Activated gamma-delta T cell treated with Interleukin-2 at 50 U/mL for 16 hours (primary cell): ENCODE measurements around the gene PHF2.
A peak's percentile ranks its signal among the peaks of the same experiment; 100 is the strongest.
"Not testable (repeated sequence)": the region's sequence is repeated elsewhere in the genome, so short reads cannot be mapped to it uniquely, and the experiment has no call there.

Experiments used
- DNase-seq: peaks from one replicate; pipeline ENCODE4 v3.0.0-alpha.2; 2020

PHF2 gene

DNA sequence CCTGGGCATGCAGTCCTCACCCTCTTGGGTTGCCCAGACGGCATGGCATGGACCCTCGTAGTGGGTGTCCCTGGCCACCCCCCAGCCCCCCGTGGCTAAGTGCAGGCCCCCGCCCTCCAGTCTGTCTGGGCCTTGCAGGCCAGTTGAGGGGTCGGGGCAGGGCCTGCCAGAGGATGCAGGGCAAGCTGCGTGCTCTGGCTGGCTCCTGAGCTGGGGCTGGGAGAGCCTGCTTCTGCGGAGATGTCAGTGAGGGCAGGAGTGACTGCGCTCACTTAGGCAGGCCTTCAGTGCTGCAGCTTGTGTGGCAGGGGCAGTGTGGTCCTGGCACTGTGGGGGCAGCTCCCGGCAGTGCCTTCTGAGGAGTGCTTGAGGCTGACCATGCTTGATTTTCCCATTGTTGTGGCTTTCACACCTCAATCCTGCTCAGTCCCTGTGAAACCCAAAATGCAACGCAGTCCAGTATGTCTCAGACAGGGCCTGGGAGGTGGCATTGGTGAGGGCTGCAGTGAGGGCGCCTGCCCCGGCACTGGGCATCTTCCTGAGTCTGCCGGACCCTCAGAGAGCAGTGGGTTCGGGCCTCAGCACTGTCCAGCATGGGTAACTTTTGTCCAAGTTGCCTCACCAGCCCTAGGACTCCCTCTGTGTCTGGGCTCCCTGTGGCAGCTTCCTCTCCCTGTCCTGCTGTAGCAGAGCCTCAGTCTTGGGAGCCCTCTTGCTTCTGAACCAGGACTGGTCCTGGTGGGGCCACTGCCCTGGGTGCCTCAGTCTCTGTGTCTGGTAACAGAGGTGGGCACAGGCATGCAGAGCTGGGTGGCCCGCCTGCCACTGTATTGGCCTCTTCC lies 93.0 kb downstream of the PHF2 start:
- DNase-seq = peak; percentile 3

DNA sequence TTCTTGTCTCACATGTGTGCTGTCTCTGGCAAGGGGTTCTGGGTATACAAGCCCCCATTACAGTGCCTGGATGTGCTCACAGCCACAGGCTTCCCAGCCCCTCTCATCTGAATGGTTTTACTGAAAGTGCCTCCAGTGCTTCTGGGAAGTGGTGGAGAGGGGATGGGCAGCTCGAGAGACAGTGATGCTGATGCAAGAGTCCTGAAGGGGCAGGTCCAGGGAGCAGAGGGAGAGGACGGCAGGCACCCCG lies 93.5 kb downstream of the PHF2 start:
- no peak for DNase-seq

DNA sequence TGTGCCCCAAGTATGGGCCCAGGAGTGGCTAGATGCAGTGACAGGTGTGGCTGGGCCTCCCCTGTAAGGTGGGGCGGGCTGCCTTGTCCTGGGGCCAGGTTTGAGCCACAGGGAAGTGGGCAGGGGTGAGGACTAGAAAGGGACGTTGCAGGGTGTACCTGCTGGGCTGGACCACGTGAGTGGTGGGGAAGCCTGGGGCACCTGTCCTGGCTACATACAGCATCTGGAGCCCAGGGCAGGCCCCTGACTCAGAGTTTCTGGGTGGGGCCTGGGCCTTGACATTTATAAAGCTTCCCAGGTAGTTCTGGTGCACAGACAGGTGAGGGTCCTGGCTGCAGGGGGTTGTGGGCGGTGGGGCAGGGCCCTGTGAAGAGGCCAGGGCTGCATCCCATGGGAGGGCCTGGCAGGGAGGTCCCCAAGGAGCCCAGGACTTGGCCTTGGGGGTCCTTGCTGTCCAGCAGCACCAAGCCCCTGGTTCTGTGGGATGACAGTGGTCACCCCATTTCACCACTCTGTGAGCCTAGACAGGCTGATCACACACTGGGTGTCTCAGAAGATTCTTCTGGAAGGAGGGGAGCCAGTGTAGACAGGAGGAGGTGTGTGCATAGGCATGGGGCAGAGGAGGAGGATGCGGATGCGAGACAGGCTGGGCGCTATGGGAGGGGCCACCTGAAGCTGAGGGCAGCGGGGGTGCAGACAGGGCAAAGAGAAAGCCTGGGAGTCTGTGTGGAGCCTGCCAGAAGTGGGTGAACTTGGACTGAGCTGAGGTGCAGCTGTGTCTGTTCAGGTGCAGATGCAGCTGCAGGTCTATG lies 94.0 kb downstream of the PHF2 start:
- DNase-seq = peak; percentile 2

DNA sequence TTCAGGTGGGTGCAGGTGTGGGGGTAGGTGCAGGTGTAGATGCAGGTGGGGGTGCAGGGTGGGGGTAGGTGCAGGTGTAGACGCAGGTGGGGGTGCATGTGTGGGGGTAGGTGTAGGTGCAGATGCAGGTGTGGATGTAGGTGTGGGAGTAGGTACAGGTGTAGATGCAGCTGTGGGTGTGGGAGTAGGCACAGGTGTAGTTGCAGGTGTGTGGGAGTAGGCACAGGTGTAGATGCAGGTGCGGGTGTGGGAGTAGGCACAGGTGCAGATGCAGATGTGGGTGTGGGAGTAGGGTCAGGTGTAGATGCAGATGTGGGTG lies 94.6 kb downstream of the PHF2 start:
- DNase-seq = no peak

DNA sequence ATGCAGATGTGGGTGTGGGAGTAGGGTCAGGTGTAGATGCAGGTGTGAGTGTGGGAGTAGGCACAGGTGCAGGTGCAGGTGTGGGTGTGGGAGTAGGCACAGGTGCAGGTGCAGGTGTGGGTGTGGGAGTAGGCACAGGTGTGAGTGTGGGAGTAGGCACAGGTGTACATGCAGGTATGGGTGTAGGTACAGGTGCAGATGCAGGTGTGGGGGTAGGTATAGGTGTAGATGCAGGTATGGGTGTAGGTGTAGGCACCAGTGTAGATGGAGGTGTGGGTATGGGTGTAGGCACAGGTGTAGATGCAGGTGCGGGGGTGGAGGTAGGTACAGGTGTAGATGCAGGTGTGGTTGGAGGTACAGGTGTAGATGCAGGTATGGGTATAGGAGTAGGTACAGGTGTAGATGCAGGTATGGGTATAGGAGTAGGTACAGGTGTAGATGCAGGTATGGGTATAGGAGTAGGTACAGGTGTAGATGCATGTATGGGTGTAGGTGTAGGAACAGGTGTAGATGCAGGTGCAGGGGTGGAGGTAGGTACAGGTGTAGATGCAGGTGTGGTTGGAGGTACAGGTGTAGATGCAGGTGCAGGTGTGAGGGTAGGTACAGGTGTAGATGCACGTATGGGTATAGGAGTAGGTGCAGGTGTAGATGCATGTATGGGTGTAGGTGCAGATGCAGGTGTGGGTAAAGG lies 96.1 kb downstream of the PHF2 start:
- not testable (repeated sequence) for DNase-seq

DNA sequence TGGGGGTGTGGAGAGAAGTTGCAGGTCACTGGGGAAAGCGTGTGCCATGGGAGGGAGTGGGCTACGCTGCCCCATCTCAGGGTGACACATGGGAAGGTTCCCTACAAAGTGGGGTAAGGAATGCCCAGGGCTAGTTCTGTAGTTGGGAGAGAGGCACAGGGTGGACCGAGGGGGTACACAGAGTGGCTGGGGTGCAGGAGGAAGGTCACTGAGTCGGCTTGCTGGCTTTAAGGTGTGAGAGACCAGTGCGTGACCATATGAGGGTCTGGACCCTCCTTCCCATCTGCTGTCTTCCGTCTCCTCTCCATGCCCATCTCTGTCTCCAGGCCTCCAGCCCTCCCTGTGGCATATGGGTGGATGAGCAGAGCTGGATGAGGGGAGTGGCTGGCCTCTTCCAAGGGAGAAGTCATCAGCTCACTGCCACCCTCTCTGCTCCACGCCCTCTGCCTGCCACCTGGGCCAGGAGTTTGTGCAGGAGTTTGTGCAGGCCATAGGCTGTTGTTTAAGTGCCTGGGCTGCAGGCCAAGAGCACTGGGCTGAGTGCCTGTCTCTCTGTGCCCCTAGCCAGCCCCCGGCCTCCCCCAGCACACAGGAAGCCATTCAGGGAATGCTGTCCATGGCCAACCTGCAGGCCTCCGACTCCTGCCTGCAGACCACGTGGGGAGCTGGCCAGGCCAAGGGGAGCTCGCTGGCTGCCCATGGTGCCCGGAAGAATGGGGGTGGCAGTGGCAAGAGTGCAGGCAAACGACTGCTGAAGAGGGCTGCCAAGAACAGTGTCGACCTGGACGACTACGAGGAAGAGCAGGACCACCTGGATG lies 96.8 kb downstream of the PHF2 start:
- DNase-seq = peak; percentile 2

DNA sequence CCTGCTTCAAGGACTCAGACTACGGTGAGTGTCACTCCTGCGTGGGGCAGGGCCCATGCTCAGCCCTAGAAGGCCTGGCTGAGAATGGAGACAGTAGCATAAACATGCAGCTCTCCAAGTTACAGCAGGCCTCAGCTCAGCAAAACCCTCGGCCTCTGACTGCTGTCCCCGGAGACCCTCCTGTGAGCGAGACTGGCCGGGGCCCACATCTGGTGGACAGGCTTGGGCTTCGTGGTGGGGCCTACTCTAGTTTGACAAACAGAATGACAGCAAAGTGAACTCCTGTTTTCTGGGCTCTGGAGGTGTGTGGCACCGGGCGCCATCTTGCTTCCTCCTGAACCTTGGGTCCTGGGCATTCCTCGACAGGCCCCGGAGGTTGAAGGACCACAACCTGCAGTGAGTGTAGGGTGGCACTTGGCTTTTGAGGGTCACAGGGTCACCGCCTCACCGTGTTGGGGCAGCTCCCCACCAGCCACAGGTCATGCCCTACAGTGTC lies 97.5 kb downstream of the PHF2 start:
- peak; percentile 2 for DNase-seq

DNA sequence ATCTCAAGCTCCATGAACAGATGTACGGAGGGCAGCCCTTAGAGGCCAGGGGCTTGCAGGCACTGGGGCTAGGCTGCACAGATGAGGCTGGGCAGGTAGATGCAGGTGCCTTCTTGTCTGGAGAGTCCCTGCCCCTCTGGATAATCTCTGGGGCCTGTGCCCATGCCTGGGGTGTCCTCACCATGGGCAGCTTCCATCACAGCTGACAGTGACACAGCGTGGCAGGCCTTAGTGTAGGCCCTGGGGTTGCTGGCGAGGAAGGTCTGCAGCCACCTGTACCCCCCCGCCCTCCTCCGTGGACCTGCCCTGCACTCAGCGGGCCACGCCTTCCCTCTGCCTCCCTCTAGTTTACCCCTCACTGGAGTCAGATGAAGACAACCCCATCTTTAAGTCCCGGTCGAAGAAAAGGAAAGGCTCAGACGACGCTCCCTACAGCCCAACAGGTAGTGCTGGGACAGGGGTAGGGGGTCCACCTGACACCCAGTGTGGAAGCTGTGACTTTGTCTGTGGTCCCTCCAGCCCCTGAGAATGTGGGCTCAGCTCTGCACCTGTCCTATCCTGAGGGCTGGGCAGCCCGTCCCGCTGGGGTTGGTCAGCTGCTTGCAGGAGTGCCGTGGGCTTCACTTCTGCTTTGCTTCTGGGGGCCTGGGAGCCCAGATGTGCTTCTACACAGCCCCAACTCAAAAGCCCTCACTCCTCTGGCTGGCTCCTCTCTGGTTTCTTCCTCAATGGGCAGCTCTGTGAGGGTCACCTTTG lies 98.4 kb downstream of the PHF2 start:
- peak; percentile 1 for DNase-seq

DNA sequence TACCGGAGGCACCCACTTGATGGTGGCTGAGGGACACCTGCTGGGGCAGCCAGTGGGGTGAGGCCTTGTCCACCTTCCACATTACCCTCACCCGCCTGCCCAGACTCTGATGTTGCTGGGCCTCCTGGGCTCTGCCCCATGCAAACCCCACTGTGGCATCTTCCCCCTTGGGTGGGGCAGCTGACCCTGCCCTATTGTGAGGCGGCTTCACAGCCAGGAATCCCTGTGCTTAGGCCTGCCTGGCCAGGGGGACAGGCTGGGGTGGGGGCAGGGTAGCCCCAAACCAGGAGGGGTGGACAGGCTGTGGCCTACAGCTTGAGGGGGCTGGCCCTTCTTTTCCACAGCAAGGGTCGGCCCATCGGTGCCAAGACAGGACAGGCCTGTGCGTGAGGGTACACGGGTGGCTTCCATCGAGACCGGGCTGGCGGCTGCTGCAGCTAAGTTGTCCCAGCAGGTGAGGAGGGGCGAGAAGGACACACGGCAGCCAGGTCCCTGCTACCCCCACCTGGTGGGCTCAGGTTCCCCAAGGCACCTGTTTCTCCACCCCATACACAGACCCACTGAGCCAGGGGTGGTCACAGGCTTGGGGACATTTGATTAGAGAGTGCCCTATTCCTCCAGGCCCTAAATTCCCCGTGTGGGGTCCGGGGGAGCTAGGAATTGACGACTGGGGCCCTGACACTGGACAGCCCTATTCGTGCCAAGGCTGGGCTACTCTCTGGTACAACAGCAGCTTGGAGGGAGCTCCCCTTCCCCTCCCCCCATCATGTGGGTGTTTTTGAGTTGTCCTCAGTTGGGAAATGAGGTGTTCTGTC lies 99.2 kb downstream of the PHF2 start:
- peak; percentile 2 for DNase-seq

DNA sequence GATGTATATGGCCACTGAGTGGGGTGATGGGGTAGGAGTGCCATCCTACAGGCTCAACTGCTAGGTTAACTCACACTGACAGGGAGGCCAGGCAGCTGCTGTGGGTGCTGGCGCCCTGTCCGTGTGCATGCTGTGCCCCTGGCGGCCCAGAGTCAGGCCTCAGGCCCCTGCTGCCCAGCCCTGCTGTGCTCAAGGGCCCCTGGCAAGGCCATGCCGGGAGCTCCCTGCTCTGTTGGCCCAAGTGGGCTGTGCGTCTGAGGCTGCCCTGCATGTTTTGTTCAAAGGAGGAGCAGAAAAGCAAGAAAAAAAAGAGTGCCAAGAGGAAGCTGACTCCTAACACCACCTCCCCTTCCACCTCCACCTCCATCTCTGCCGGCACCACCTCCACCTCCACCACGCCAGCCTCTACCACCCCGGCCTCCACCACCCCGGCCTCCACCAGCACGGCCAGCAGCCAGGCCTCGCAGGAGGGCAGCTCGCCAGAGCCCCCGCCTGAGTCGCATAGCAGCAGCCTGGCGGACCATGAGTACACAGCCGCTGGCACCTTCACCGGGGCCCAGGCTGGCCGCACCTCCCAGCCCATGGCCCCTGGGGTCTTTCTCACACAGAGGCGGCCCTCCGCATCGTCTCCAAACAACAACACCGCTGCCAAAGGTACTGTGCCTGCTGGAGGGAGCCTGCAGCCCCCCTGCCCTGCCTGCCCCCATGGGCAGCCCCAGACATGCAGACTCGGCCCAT lies 100.1 kb downstream of the PHF2 start:
- DNase-seq = peak; percentile 3

DNA sequence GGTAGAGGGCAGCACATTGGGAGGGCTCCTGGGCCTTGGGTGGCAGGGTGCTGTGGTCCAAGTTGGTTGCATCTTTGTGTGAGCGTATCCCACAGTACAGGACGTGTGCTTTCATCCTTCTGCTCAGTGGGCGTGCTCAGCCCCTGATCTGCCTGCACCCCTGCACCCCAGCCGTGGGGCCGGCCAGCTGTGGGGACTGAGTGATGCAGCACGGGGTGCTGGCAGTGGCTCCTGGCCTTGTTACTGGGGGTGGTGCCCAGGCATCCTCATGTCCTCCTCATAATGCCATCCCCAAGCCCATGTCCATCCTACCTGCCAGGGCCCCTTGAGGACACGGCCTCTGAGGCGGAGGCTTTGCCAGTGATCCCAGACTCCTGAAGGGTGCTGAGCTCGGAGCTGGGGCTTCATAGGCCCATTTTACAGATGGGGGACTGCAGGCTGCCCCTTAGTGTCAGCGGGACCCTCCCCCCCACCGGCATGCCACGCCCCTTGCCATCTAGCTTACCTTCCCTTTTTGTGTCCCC lies 100.7 kb downstream of the PHF2 start:
- no peak for DNase-seq

DNA sequence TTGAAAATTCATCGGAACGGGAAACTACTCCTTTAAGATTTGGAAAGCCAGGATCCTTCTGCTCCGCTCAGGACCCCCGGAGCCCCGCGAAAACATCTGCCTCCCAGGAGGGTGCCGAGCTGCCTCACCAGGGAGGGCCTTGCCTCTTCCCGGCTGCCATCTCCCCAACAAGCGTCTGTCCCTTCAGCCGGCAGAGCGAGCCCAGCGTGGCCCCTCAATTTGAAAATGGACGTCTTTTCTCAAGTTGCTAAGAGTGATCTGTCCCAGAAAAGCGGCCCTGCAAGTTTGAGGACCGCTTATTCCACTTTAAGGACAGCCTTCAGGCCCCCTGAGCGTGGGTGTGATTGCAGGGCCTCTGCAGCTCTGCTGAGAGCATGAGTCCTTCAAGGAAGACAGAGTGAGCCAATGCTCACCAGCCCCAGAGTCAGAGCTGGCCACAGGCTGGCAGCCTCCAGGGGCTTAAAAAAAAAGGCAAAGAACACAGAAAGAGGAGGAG lies 101.3 kb downstream of the PHF2 start:
- no peak for DNase-seq

DNA sequence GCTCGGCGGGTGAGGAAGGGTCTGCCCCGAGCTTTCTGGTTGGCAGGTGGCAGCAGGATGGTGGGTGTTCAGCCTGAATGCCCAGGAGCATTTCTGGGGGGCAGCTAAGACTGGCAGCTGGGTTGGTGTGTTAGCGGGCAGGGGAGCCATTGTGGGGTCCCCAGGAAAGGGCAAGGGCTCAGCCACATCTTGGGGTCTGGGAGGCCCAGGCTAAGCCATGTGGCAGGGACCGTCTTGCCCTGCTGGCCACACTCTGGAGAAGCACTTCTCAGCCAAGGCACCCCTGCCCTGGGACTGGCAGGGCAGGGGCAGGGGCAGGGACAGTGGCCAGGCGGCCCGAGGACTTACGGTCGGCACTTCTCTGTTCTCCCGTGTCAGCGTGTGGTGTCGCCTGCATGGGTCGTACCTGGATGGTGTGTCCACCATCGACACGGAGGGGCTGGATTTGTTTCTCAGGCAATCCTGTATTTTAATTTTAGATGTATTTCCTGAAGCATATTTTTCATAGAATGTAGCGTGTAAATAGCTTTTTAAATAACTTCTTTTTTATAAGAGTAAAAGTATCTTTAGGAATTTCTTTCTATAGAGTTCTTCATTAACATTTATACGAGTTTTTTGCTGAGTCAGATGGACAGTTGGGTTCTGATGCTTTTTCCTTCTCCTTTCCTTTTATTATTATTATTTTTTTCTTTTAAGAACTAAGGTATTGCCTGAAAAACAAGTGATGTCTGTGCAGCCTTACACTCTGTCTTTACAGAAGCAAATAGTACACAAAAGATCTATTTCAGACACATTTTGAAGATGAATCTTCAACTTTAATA lies 102.0 kb downstream of the PHF2 start:
- peak; percentile 0 for DNase-seq

DNA sequence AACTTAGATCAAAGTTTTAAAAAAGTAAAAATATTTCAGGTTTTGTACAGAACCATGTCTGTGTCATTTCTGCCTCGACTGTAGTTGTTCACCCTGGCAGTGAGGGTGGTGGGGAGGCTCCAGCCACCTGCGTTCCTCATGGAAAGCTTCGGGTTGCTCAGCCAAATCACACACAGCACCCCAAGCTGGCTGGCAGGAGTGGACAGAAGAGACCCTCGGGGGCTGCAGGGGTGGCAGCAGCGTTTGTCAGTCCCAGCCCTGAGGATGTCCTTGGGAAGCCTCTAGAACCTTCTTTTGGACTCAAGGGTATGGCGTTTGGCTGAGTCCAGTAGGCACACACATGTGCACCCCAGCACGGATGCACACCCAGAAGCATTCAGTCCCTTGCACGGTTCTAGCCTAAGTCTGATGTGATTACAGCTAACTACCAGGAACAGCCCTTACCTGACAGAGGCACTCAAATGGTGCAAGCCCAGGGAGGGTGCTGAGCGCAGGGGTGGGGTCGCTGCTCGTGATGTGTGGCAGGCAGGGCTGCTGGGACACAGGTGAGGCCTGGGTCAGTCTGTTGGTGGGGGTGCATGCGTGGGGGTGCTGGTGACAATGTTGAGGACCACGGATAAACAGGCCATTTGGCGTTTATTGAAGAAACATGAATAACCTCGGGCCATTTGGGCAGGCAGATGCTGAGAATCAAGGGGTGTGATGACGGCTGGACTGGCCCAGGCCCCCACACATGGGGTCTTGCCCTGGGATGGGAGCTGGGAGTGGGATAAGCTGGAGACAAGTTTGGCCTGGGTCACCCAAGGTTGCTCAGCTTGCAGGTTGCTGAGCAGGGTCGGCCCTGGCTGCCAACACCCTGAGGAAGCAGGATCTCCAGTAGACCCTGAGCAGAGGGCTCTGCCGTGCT lies 103.4 kb downstream of the PHF2 start:
- peak; percentile 2 for DNase-seq

DNA sequence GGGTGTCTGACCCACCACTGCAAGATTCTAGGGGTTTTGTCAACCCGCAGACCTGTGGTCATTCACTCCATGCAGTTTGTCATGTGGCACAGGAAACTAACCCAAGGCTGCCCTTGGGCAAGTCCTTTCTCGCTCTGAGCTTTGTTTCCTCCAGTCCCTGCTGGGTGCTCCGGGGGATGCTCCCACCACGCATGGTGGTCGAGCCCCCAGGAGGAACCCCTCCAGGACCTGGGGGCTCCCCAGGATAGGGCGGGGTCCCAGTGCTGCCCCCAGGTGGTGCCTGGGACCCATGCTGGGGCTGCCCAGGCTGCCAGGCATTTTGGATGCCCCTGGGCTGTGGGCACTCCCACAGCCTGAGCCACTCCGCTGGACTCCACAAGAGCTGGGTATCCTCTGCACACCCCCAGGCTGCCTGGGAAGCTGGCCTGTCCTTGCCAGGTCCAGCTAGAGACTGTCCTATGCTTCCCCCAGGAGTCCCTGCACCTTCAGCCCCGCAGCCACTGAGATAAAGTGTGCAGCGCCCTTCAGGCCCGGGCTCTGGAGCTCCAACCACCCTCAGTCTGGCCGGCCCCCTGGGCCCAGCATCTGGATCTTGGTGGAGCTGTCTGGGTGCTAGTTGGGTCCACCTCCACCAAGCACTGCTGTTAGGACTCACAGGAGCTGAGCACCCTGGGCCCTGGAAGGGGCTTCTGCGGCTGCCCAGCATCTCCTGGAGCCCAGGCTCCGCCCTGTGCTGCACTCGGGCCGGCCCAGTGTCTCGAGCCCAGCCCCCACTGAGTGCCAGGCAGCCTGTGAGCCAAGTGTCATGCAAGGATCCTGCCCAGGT lies 104.3 kb downstream of the PHF2 start:
- peak; percentile 2 for DNase-seq

DNA sequence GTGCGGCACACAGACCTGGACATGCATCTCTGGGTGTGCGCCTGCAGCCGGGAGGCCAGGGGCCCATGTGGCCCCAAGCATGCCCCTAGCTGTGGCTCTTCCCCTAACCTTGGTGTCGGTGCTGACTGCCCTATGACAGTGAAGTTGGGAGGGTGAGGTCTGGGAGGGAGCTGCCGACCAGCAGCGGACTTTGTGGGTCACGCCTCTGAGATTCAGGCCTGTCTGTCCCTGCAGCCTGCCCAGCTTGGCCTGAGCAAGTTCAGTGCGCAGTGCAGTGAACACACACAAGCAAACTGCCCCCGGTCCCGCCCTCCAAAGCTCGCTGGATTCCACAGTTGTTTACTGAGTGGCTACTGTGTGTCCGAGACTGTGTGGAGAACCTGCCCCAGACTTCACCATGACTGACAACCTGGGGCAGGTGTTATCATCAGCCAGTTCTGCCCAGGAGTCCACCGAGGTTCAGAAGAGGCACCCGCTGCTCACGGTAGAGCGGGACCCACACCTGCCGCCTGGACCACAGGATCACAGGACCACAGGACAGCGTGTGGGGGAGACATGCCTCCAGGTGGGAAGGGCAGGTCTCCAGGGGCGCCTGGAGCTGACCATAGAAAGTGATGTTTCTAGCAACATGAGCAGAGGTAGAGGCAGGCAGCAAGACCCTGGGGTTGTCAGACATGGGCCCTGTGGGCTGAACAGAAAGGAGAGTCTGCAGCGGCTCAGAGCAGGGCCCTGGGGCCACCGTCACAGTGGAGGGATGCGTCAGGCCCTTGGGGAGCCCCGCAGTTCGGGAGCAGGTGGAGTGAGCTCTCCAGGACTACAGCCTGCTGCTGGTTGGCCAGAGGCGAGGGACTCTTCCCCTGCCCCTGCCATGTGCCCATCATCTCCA lies 105.1 kb downstream of the PHF2 start:
- DNase-seq = peak; percentile 2
